Midbrain (tissue), 1 donor: ENCODE data around the gene GPR25.

ENCODE experiments used
- DNase-seq: peaks from one replicate; lab custom pipeline; 2025; lab: John Stamatoyannopoulos, UW

Gene GPR25

DNA sequence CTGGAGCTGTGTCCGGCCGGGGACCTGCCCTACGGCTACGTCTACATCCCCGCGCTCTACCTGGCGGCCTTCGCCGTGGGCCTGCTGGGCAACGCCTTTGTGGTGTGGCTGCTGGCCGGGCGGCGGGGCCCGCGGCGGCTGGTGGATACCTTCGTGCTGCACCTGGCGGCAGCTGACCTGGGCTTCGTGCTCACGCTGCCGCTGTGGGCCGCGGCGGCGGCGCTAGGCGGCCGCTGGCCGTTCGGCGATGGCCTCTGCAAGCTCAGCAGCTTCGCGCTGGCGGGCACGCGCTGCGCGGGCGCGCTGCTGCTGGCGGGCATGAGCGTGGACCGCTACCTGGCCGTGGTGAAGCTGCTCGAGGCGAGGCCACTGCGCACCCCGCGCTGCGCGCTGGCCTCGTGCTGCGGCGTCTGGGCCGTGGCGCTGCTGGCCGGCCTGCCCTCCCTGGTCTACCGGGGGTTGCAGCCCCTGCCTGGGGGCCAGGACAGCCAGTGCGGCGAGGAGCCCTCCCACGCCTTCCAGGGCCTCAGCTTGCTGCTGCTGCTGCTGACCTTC is 412 bp downstream of the GPR25 start:
- no peak for DNase-seq

DNA sequence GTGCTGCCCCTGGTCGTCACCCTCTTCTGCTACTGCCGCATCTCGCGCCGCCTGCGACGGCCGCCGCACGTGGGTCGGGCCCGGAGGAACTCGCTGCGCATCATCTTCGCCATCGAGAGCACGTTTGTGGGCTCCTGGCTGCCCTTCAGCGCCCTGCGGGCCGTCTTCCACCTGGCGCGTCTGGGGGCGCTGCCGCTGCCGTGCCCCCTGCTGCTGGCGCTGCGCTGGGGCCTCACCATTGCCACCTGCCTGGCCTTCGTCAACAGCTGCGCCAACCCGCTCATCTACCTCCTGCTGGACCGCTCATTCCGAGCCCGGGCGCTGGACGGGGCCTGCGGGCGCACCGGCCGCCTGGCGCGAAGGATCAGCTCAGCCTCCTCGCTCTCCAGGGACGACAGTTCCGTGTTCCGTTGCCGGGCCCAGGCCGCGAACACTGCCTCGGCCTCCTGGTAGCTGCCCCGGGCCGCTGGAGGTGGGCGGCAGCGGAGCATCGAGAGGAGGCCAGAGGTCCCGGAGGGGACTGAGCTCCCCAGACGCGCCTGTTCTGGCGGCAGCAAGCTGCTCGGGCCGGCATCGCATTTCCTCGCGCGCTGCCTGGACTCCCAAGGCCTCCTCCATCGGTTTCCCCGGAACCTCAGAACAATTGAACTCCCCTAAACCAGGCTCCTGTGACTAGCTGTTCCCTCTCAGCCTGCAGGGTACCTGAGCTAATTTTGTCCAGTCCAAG is 1.1 kb downstream of the GPR25 start:
- DNase-seq: no peak

DNA sequence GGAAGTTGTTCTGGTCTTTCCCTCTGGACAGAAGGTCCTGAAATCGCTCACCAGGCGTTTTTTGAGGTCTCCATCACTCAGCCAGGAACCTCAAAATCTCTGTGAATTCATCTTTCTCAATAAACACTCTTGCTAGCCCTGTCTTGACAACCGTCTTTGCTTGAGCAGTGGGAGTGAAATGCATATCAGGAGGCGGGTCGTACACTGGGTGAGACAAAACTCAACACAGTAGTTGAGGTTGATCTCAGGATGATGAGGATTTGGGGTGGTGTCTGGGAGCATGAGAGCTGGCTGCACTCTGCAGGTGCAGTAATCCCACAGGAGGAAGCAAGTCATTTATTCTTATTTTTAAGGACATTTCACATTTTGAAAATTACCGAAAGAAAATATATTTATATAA is 1.9 kb downstream of the GPR25 start:
- DNase-seq: no peak

DNA sequence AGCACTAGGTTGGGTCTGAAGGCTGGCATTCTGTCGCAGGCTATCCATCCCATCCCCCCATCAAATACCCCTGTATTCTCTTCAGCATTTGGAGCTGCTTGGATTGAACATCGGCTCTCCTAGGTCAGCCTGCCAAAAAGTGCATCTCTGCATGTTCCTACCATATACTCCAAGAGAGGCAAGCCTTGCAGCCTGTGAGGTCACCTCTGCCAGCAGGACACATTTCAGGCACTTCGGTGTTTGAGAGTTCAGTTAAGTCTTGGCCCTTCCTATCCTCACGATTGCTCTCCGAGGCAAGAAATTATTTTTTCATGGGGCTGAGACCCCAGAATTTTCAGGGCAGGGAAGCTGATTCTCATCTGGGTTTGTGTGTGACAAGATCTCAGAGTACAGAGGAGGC is 2.6 kb downstream of the GPR25 start:
- DNase-seq: no peak

DNA sequence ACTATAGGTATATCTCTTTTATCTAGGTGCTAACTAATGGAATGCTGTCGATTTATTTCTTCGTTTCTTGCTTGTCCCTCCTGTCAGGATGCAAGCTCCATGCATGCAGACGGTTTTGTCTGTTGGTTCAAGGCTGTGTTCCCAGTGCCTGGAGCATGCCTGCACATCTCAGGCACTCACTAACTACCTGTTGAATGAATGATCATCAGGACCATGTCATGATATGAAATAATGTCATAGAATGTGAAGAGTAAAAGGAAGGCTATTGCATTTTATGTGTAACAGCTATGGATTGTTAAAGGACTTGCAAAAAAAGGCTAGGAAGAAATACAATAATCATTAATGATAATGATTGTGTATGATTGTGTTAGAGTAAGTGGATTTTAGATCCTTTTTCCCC is 4.2 kb downstream of the GPR25 start:
- no peak for DNase-seq

DNA sequence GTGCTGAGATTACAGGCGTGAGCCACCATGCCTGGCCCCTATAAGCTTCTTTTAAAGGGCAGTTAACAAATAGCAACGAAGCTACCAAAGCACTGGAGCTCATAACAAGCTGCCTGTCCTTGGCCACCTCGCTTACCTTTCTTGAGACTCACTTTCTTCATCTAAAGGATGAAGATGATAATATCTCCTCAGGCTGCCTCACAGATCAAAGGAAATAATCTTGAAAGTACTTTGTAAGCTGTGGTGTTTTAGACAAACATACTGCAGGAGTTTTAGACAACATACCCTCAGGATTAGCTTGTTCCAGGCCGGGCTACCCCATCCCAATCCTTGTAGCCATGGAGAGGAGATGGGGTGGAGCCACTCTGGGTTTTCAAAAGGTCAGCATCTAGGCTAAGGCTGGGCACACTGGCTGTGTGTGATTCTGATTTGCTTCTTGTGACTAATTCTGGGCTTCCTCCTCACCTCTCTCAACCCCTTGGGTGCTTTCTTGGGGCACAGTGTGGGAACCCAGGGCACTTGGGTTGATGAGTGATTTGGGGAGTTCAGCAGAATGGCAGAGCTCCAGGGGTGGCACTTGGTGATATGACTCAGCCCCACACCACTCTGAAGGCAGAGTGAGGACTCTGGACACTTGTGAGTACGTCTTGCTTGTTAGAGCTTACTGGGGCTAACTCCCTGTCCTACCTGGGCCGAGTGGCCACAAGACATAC is 5.2 kb downstream of the GPR25 start:
- no peak for DNase-seq

DNA sequence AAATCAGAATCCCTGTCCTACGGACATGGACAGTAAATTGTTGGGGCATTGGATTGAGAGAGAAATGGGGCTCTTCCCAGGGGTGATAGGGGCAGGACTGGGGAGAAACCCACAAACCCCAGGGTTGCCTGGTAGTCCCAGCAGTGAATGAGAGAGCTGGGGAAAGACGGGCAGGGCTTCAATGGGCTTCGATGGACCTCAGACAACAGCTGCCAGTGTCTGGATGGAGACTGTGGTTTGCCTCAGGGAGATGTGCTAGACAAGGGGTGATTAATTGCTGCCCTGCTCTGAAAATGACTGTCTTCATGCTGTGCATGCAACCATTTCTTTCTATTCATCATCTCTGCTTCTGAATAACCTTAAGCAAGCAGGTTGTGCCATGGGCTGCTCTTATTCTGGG is 7.4 kb downstream of the GPR25 start:
- no peak for DNase-seq

DNA sequence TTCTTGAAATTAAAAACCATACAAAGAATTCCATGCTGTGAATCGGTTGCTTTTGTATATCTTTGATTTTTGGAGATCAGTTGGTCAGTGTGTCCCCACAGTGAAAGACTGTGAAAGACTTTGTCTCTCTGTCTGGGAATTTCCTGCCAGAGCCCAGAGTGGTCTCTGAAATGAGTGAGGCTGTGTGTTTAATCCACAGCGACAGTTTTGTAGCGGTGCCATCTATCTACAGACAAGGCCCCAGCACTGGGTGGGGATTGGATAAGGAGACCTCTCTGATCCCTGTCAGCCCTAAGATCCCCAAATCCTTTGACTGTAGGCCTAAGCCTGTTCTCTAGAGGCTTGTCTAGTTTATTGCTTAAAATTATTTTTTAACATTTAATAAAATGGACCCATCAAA is 10.3 kb downstream of the GPR25 start:
- no peak for DNase-seq

DNA sequence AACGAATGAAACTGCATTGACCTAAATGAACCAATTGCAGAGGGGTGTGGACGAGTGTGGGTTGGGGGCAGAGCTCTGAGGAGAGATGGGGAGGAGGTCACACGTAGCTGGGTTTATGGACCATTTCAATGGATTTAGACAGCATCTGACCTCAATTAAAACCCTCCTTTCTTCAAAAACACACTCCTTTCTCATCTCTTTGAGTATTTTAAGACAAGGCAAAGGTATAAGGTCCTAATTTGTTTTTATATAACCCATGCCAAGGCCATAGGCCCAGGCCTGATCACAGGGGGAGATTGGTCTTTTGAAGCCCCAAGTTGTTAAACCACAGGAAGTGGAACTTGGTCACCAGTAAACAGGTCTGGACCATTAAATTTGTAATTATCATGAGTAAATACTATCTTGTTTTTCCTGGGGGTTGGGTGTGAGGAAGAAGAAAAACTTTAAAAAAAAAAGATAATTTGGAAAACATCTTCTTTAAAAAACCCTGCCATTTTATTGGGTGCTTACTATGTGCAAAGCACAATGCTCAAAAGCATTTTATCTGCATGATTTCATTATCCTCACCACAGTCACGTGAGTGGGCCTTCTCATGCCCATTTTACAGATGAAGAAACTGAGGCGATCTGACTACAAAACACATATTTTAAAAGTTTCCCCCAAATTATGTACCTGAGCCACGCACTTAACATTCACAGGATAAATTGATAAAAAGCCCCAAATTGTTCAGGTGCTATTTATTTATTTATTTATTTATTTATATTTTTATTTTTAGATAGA is 13.0 kb downstream of the GPR25 start:
- no peak for DNase-seq

DNA sequence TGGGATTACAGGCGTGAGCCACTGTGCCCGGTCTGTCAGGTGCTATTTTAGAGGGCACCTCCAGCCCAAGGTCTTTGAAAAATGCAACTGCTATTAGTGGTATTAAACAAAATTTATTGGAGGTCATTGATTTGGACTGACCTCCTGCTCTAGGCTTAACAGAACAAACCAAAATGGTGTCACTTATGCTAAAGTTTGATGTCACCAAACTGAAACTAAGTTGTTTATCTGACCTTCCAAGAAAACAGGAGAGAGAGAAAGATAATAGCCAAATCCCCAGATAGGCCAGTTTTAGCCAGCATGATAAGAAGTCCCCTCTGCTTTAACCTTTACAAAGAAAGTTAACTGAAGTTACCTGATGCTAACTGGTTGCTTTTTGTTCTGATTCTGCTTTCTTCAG is 13.8 kb downstream of the GPR25 start:
- no peak for DNase-seq

DNA sequence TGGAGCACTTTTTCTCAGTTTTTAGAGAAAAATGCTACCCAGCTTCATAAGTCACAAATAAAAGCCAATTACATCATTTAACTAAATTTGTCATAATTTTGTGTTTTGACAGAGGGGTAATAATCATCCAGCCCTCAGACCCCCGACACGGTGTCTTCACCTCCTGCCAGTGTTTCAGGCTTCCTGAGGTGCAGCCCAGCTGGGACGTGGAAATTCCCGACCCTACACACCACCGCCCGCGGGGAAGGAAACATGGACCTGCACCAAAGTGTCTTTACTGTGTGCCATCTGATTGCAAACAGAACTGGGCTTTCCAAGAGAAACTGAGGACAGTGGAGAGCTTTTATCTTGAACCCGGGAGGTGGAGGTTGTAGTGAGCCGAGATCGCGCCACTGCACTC is 14.3 kb downstream of the GPR25 start:
- DNase-seq: no peak

DNA sequence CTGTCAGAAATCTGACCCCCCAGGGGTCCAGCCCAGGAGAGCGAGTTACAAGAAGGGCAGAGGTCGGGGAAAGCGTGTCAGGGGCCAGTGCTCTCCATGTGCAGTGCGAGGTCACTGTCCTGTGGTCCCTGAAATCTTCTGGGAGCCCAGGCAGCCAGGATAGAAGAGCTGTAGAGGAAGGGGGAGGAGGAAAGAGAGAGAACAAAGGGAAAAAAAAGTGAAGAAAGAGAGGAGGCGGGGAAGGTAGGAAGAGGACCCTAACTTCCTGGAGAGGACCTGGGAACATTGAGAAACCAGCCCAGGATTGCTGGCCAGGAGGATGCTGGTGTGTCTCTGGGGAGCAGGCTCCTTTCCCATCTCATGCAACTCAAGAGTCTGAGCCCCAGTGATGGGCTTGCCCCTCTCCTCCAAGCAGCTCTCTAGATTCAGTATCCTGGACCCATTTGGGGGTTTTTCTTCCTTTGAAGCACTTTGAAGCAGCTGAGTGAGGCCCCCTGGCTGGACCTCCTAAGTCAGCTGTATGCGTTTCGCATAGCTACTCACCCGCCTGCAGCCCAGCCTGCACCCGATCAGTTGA is 15.1 kb downstream of the GPR25 start:
- DNase-seq: no peak

DNA sequence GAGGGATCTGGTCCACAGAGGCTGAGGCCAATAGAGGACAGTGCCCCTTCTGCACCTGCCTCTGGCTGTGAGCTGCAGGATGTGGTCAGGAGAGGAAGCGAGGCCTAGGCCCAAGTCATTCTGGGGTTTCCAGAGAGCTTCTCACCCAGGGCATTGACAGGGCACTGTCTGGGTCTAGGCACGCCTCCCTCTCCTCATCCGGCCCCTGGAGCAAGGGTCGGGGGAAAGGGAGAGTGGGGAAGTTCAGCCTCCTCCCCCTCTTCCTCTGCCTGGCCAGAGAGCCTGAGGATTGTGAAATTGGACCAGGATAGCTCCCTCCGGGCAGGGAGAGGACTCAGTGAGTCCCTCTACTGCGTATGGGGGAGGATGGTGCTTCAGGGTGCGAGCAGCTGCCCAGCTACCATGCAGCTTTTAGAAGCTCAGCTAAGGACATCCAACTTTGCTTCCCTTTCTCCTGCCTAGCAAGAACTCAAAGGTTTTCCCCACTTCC is 15.6 kb downstream of the GPR25 start:
- DNase-seq: no peak

DNA sequence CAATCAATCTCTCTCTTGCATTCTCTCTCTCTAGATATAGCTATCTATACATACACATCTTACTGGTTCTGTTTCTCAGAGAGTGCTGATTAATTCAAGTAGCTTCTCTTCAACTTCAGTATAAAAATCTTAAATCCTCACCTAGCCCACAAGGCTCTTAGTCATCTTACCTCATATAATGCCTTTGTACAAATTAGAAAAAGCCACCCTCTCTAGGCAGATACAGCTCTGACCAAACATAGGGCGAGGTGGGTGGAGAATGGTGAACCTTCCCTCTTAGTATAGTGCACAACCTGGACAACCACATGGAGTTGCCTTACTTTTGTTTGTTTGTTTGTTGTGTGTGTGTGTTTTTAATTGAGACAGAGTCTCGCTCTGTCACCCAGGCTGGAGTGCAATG is 16.8 kb downstream of the GPR25 start:
- no peak for DNase-seq

DNA sequence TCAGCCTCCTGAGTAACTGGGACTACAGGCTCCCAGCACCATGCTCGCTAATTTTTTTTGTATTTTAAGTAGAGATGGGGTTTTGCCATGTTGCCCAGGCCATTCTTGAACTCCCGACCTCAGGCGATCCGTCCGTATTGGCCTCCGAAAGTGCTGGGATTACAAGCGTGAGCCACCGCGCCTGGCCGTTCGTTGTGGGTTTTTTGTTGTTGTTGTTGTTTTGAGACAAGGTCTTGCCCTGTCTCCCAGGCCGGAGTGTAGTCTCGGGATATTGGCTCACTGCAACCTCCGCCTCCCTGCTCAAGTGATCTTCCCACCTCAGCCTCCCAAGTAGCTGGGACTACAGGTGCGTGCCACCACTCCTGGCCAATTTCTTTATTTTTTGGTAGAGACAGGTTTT is 17.2 kb downstream of the GPR25 start:
- no peak for DNase-seq

DNA sequence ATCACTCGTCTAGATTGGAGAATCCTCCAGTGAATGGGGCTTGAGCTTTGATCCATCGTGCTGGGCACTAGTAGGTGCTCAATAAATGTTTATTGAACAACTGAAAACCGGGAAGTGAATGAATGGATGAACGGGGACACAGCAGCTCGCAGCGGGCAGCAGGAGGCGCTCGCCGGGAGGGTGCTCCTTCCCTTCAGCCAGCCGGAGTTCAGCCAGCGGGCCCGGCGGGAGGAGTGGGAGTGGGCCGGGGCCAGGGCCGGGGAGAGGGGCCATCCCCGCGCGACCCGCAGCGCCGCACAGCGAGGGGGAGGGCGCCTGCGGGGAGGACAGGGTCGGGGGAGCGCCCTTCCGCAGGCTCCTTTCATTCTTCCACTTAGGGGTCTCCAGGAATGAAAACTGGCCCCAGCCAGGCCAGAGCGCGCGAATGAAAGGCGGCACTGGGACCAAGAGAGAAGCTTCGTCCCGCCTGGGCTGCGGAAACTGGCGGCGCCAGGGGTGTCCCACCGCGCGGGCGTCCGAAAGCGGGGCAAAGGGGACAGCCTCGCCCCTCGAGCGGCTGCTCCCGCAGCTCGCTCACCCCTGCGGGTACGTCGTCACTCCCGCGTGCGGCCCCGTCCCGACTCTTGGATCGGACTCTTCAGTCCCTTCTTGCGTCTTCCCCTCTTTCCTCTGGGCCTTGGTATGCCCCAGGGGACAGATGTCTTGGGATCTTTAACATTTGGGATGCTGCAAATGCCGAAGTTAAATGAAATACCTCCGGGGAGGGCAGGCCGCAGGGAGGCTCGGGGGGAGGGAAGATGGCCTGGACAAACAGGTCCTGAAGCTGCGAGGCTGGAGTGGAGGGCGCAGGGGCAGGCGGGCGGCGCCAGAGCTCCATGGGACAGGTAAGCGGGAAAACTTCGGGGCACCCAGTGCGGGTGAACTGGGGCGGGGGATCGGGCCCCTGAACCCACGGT is 18.3 kb downstream of the GPR25 start:
- peak; percentile 17 for DNase-seq

DNA sequence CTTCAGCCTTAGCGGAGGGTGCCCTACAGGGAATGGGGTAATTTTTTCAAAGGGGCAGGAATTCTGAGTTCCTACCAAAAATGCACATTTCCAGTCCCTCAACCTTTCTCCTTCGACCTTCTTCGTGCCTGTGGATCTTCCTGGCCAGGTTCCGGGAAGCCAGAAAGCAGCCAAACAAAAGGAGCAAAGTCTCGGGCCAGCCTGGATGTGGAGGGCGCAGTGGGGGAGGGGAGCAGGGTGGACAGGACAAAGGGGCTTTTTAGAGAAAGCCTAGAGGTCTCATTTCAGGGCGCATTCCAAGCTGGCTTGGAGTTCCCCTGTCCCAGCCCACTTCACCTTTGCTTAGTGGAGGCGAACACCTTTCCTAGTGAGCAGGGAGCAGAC is 19.0 kb downstream of the GPR25 start:
- no peak for DNase-seq

DNA sequence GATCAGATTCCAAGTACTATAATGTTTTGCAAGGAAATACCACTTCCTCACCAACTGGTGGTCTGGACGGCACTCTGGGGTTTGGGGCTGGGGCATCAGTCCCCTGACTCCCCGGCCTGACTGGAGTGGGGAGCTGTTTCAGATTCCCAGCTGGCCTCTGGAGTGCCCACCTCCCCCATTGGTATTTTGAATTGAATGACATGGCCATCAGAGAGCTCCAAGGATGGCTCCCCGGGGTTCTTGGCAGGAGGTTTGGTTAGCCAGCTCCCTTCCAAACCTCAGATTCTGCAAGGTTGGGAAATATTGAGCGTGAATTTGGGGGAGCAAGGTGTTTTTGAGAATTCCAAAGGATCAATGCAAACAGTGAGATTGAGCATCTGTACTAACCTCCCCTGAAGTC is 19.8 kb downstream of the GPR25 start:
- DNase-seq: no peak

DNA sequence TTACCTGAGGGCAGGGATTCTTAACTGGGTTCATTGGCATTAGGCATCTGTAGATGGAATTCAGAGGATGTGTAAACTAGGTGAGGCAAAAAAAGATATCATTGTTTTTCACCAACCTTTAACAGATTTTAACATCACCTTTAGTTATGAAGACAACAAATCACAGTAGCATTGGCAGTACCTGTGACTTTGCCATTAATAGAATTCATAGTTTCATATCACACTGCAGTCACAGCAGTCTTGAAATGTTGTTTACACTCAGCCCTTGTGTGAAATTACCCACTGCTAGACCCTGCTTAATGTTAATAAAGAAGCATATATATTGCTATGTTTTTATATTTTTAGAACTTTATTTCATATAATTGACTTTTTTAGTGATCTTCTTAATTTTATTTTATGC is 20.2 kb downstream of the GPR25 start:
- no peak for DNase-seq

DNA sequence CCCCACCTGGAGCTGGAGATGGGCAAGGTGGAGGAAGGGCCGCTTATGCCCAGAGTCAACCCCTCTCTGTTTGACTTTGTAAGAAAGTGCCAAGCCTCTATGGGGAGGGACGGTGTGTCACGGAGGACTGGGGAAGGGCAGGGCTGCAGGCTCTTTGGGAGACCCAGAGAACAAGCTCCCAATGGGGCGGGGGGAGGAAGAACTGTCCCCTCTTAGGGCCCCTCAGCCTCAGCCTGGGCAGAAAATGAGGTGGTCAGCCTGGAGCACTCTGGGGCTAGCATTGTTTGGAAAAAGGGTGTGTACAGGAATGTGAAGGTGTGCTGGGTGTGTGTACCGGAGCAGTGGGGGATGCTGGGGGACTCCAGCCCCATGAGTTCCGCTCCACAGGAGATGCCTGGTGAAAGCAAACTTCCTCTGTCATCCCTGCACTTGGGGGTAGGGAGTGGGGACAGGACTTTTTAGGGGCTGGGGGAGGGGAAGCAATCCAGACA is 20.7 kb downstream of the GPR25 start:
- no peak for DNase-seq
